SKM-1 (cell line): ENCODE measurements around the gene DSTN.

Source experiments
- DNase-seq: peaks from one replicate; lab custom pipeline; 2025; ENCODE audit not compliant: unreplicated experiment; lab: John Stamatoyannopoulos, UW

DSTN gene

GRCh38 chr20:17545127-17545526 is 24.7 kb upstream of the DSTN start:
- DNase-seq, result no peak

- DNase-seq, result no peak
These were observed 20.7 kb upstream of the DSTN start for GRCh38 chr20:17549131-17549530.

GRCh38 chr20:17555106-17555505 is 14.8 kb upstream of the DSTN start:
- DNase-seq, result no peak

- DNase-seq, result no peak
These were observed 12.8 kb upstream of the DSTN start for GRCh38 chr20:17556837-17557674.

- no peak for DNase-seq
These were observed 12.2 kb upstream of the DSTN start for GRCh38 chr20:17557675-17558006.

GRCh38 chr20:17558154-17558940 is 11.5 kb upstream of the DSTN start:
- peak; percentile 2 for DNase-seq

GRCh38 chr20:17558941-17559304 is 11.0 kb upstream of the DSTN start:
- DNase-seq, result no peak

GRCh38 chr20:17559338-17559737 is 10.5 kb upstream of the DSTN start:
- DNase-seq, result no peak

GRCh38 chr20:17560344-17561074 is 9.4 kb upstream of the DSTN start:
- no peak for DNase-seq

- DNase-seq, result no peak
These were observed 7.0 kb upstream of the DSTN start for GRCh38 chr20:17562804-17563305.

- DNase-seq, result no peak
These were observed 4.6 kb upstream of the DSTN start for GRCh38 chr20:17565169-17565845.

GRCh38 chr20:17566345-17566744 is 3.5 kb upstream of the DSTN start:
- no peak for DNase-seq

GRCh38 chr20:17568045-17568788 is 1.7 kb upstream of the DSTN start:
- no peak for DNase-seq

GRCh38 chr20:17568972-17569521 is 828 bp upstream of the DSTN start:
- DNase-seq, result no peak

GRCh38 chr20:17570347-17571152 is 675 bp downstream of the DSTN start:
- DNase-seq, result no peak

GRCh38 chr20:17571153-17571527 is 1.3 kb downstream of the DSTN start:
- no peak for DNase-seq

GRCh38 chr20:17572034-17572638 is 2.3 kb downstream of the DSTN start:
- DNase-seq, result no peak

- DNase-seq, result no peak
These were observed 3.6 kb downstream of the DSTN start for GRCh38 chr20:17573463-17573862.

- DNase-seq, result no peak
These were observed 6.3 kb downstream of the DSTN start for GRCh38 chr20:17576215-17576614.
